Kidney epithelial cell (primary cell): ENCODE data around the gene ETV5. TPM values are rescaled to one million over a fixed set of nuclear protein-coding genes. Genes with fewer than 3 reads are reported as not detected.

Experiments used
- DNase-seq: peaks from one replicate; pipeline ENCODE4 v3.0.0-alpha.2; 2010; ENCODE audit warnings: low read depth
- H3K27me3 ChIP-seq: 2 replicates; pipeline ENCODE4 v1.6.0; 2011; ENCODE audit warnings: low read length; ENCODE audit not compliant: control insufficient read depth, insufficient read depth
- H3K36me3 ChIP-seq: 2 replicates; pipeline ENCODE4 v1.5.1; 2011; ENCODE audit warnings: low read length; ENCODE audit not compliant: control insufficient read depth, insufficient read depth
- H3K4me3 ChIP-seq: 2 replicates; pipeline ENCODE4 v1.5.1; 2011; ENCODE audit warnings: low read depth, mild to moderate bottlenecking, control low read depth, low read length
- total RNA-seq: library from RNA; depleted of rRNA; stranded (reverse); fragments of >200 nt; gene quantifications from 2 replicates; pipeline ENCODE4 v1.2.3, GENCODE V29; 2015
- TF ChIP-seq, protein P1 (sequence below): IDR thresholded peaks from 2 replicates; pipeline ENCODE4 v1.5.1; 2011; ENCODE audit warnings: mild to moderate bottlenecking, moderate library complexity, low read length, control low read depth, inconsistent platforms; ENCODE audit not compliant: insufficient read depth, poor library complexity, severe bottlenecking

ETV5 gene
- total RNA-seq, 1 donor from 2014 or later, result 33.1 TPM

DNA sequence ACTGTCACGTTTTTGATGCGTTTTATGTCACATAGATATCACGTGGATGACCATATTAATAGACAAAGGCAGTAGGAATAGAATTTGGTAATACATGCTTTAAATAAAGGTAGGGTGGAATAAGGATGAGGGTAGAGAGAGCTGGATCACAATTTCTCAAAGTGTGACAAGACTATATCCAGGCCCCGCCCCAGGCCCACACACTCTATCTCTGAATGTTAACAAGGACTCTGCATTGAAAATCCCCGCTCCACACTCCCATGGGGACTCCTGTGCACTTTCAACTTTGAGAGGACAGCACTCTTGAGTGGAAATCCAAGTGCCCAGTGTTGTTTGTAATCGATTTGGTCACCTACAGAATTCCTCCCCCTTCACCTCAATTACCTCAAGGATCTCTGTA lies 31.4 kb downstream of the ETV5 start:
- TF ChIP-seq, protein P1, sequence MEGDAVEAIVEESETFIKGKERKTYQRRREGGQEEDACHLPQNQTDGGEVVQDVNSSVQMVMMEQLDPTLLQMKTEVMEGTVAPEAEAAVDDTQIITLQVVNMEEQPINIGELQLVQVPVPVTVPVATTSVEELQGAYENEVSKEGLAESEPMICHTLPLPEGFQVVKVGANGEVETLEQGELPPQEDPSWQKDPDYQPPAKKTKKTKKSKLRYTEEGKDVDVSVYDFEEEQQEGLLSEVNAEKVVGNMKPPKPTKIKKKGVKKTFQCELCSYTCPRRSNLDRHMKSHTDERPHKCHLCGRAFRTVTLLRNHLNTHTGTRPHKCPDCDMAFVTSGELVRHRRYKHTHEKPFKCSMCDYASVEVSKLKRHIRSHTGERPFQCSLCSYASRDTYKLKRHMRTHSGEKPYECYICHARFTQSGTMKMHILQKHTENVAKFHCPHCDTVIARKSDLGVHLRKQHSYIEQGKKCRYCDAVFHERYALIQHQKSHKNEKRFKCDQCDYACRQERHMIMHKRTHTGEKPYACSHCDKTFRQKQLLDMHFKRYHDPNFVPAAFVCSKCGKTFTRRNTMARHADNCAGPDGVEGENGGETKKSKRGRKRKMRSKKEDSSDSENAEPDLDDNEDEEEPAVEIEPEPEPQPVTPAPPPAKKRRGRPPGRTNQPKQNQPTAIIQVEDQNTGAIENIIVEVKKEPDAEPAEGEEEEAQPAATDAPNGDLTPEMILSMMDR, result no peak
- Histone ChIP-seq H3K36me3 (no peaks in the 10 kb centered on the region), H3K4me3 (no peak overlapping the region), H3K27me3 (no peaks in the 10 kb centered on the region)
- no peak for DNase-seq

DNA sequence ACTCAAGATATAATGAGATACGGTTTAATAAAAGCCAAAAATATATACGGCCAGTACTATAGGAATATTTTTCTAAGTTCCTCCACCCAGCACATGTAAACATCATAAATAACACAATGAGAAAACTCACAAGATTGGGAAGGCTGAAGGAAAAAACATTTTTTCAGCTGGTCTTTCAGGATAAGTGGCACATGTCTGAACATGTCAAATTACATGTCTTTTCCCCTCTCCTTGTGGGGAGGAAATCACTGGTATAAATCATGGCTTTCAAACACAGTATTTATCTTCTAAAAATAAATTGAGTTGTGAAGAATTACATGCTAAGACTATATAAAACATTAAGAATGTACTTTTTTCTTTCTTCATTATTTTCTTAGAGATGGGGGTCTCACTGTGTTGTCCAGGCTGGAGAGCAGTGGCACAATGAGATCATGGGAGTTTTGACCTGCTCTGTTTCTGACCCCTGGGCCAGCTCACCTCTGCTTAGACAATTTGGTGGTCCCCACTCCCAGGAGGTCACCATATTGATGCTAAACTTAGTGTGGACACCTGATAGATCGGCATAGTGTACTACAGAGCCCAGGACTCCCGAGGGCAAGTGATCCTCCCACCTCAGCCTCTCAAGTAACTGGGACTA lies 32.8 kb downstream of the ETV5 start:
- TF ChIP-seq, protein P1, result no peak
- Histone ChIP-seq H3K36me3 (no peaks in the 10 kb centered on the region), H3K27me3 (no peaks in the 10 kb centered on the region), H3K4me3 (no peak overlapping the region)
- DNase-seq, result no peak

DNA sequence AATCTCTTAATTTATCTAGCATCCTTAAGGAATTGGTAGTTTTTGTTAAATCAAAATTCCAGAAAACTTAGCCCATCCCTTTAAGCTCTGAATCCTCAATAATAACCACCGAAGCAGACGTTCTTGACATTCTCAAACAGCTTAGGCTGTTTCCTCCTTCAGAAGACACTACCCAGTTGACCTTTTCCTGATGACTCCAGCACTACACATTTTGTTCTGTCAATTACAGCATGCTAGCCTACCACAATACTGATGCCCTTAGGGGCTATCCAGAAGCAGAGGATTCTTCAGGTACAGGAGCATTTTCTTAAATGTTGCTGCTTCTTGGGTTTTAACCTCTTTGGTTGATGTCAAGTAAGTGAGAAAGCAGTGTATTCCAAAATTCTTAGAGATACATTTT lies 33.4 kb downstream of the ETV5 start:
- no peak for DNase-seq
- no peaks in the 10 kb centered on the region for H3K36me3 ChIP-seq
- H3K4me3 ChIP-seq, result no peak overlapping the region
- TF ChIP-seq, protein P1, result no peak
- no peaks in the 10 kb centered on the region for H3K27me3 ChIP-seq

DNA sequence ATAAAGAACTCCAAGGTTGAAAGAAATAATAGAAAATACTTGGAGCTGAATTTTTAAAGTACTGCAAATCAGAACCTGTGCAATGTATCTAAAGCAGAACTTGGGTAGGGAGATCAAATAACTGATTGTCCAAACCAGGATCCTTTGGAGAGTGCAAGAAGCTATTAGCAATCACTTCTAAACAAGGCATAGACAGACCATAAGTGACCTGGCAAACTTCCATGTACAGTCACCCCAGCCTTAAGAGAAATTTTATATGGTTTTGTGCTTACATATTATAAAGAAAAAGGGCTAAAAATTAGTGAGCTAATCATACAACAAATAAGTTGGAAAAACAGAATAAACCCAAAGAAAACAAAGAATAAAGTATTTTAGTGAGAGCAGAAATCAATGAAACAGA lies 35.2 kb downstream of the ETV5 start:
- DNase-seq, result no peak
- TF ChIP-seq, protein P1, result no peak
- no peaks in the 10 kb centered on the region for H3K27me3 ChIP-seq
- no peak overlapping the region for H3K4me3 ChIP-seq
- H3K36me3 ChIP-seq, result no peaks in the 10 kb centered on the region

DNA sequence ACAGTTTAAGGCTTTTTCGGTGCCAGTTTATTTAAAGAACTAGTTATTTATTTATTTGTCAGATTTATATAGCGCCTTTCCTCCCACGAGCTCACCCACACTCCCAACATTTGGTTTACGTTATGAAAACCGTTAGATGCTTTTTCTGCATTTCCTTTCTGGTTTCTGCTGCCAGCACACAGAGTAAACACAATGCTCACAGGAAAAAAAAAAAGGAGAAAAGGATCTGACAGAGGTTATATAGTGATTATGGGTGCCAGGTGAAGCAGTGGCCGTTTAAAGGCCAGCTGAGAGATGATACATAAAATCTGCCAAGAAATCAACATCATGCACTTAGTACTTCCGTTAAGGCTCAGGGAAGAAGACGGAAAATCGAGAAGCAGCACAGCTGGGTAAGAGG lies 37.9 kb downstream of the ETV5 start:
- no peak overlapping the region for H3K4me3 ChIP-seq
- no peaks in the 10 kb centered on the region for H3K36me3 ChIP-seq
- H3K27me3 ChIP-seq, result no peaks in the 10 kb centered on the region
- TF ChIP-seq, protein P1, result no peak
- DNase-seq, result no peak

DNA sequence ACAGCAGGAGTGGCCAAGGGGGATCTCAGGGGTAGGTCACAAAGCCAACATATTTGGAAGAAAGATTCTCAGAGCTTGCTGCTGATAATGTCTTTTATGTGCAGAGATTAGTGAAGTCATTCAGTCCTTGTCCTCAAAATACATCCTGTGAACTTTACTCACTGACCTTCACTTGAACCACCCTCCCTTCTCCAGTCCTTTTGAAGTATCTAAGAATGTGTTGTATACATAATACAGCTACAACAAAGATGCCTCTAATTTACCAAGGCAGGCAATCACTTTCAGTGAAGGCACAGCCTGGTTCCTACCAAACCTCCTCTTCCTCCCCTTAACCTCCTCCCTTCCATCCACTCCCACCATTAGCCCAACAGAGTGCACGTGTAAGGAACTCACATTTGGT lies 38.3 kb downstream of the ETV5 start:
- Histone ChIP-seq H3K36me3 (no peaks in the 10 kb centered on the region), H3K27me3 (no peaks in the 10 kb centered on the region), H3K4me3 (no peak overlapping the region)
- TF ChIP-seq, protein P1, result no peak
- DNase-seq, result no peak
